ENCODE data around the gene RELB. TPM values are rescaled to one million over a fixed set of nuclear protein-coding genes. Genes with fewer than 3 reads are reported as not detected.

Gene RELB
- total and polyA plus RNA-seq, 2 donors (not counting 3 experiments of a cell fraction or from before 2014, with no cell fraction given): 13.2 to 14.4 TPM

DNA sequence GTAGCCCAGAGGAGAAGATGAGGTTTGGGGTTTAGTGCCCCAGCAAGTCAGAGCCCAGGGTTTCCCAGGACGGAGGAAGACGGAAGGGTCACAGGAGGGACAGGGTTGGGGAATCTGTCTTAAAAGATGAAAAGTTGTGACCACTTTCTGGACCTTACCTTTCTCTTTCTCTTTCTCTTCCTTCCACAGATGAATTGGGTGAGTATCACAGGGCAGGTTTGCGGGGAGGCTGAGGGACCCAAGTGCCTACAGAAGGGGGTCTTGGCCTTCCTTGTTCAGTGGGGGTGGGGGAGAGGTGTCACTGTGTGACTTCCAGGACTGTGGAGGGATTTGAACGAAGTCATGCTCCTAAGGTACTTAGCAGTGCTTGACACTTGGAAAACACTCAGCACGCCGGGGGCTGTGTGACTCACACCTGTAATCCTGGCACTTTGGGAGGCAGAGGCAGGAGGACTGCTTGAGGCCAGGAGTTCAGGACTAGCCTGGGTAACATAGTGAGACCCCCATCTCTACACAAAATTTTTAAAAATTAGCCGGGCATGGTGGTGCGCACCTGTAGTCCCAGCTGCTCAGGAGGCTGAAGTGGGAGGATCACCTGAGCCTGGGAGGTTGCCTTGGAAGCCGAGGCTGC, 8.5 kb downstream of the RELB start:
- Histone ChIP-seq H2AFZ (ENCODE audit: low read depth, low read length) (no peak overlapping the region), H3K36me3 (ENCODE audit: control insufficient read depth in 2 of 2, extremely low read depth in 1 of 2, insufficient read depth in 2 of 2, low read length in 2 of 2) (peaks cover 0 to 10% of the 10 kb centered on the region in 2 experiments), H3K4me1 (ENCODE audit: control insufficient read depth, extremely low read depth, insufficient read depth, low read length) (no peaks in the 10 kb centered on the region), H3K4me2 (ENCODE audit: insufficient read depth, low read length) (no peak overlapping the region), H3K27ac (ENCODE audit: insufficient read depth, low read depth, low read length) (no peak overlapping the region), H3K9me1 (replicated peaks; ENCODE audit: control insufficient read depth, extremely low read depth, insufficient read depth, low read length) (no peaks in the 10 kb centered on the region), H4K20me1 (replicated peaks; ENCODE audit: control insufficient read depth, extremely low read depth, insufficient read depth, low read length) (no peaks in the 10 kb centered on the region), H3K9ac (replicated peaks; ENCODE audit: extremely low read depth, insufficient read depth, low read length) (no peak overlapping the region), H3K4me3 (replicated peaks in 1 of 3; ENCODE audit: insufficient read depth in 1 of 3, low read depth in 1 of 3, low read length in 3 of 3) (no peak overlapping the region), H3K79me2 (ENCODE audit: control insufficient read depth, insufficient read depth, low read length) (no peaks in the 10 kb centered on the region), H3K9me3 (replicated peaks; ENCODE audit: control insufficient read depth, insufficient read depth, low read length) (no peaks in the 10 kb centered on the region), H3K27me3 (ENCODE audit: control insufficient read depth in 2 of 2, insufficient read depth in 2 of 2, low read length in 2 of 2) (no peaks in the 10 kb centered on the region)
- BruUV-seq (replicated peaks): no TSS peak
- FAIRE-seq (no peak), DNase-seq (ENCODE audit: low read depth, low spot score) (no peak)
- POLR2A ChIA-PET: no interaction called here
- dilution Hi-C loops (cut with MboI; ENCODE audit: extremely low pct_ligation_motif_present, low sequenced_read_pairs): no loop called here
- TF ChIP-seq GATA2 (IDR thresholded peaks at IDR 0.05; ENCODE audit: insufficient read depth, insufficient read length, low read depth, low read length) (no peak), POLR2A (IDR thresholded peaks at IDR 0.05; ENCODE audit: low read depth, low read length) (no peak), POLR2AphosphoS5 (IDR thresholded peaks at IDR 0.05; ENCODE audit: insufficient read depth, low read depth, low read length) (no peak), EZH2 (IDR thresholded peaks at IDR 0.05; ENCODE audit: borderline replicate concordance, low read depth, low read length, severe bottlenecking) (no peak), JUN (IDR thresholded peaks at IDR 0.05; ENCODE audit: borderline replicate concordance, insufficient read depth, insufficient read length, low read depth) (no peak), FOS (IDR thresholded peaks at IDR 0.05; ENCODE audit: borderline replicate concordance, insufficient read depth, low read length) (no peak), MYC (IDR thresholded peaks at IDR 0.05; ENCODE audit: low read depth, low read length) (no peak)
- TF ChIP-seq, protein P1, sequence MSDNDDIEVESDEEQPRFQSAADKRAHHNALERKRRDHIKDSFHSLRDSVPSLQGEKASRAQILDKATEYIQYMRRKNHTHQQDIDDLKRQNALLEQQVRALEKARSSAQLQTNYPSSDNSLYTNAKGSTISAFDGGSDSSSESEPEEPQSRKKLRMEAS (IDR thresholded peaks at IDR 0.05; ENCODE audit: insufficient read depth, insufficient read length): no peak
- TF ChIP-seq, protein P2, sequence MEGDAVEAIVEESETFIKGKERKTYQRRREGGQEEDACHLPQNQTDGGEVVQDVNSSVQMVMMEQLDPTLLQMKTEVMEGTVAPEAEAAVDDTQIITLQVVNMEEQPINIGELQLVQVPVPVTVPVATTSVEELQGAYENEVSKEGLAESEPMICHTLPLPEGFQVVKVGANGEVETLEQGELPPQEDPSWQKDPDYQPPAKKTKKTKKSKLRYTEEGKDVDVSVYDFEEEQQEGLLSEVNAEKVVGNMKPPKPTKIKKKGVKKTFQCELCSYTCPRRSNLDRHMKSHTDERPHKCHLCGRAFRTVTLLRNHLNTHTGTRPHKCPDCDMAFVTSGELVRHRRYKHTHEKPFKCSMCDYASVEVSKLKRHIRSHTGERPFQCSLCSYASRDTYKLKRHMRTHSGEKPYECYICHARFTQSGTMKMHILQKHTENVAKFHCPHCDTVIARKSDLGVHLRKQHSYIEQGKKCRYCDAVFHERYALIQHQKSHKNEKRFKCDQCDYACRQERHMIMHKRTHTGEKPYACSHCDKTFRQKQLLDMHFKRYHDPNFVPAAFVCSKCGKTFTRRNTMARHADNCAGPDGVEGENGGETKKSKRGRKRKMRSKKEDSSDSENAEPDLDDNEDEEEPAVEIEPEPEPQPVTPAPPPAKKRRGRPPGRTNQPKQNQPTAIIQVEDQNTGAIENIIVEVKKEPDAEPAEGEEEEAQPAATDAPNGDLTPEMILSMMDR (IDR thresholded peaks at IDR 0.05; ENCODE audit: extremely low read depth in 1 of 2, insufficient read depth in 1 of 2, low read depth in 1 of 2, low read length in 2 of 2): no peak
- intact Hi-C loops (cut with micrococcal nuclease): no loop called here
- CTCF ChIA-PET: no interaction called here
